Epithelial cell of proximal tubule (primary cell): ENCODE measurements around the gene GGT7. TPM values are rescaled to one million over a fixed set of nuclear protein-coding genes. Genes with fewer than 3 reads are reported as not detected.

Experiments used
- DNase-seq: peaks from one replicate; pipeline ENCODE4 v3.0.0-alpha.2; 2011; ENCODE audit warnings: low read depth
- H3K4me3 ChIP-seq: 2 replicates; pipeline ENCODE4 v1.5.1; 2011; ENCODE audit warnings: low read depth, mild to moderate bottlenecking, low read length
- CTCF ChIP-seq: conservative IDR thresholded peaks from 2 replicates; pipeline ENCODE4 v1.5.1; 2012; ENCODE audit warnings: low read depth, mild to moderate bottlenecking, low read length
- total RNA-seq: library from RNA; depleted of rRNA; stranded (reverse); fragments of >200 nt; gene quantifications from 2 replicates; pipeline ENCODE4 v1.2.3, GENCODE V29; 2015

GGT7 gene
- total RNA-seq, 1 donor from 2014 or later: 9.2 TPM

GRCh38 chr20:34891166-34892062 lies 18.8 kb upstream of the GGT7 start:
- TF ChIP-seq CTCF: no peak
- DNase-seq: no peak

DNA sequence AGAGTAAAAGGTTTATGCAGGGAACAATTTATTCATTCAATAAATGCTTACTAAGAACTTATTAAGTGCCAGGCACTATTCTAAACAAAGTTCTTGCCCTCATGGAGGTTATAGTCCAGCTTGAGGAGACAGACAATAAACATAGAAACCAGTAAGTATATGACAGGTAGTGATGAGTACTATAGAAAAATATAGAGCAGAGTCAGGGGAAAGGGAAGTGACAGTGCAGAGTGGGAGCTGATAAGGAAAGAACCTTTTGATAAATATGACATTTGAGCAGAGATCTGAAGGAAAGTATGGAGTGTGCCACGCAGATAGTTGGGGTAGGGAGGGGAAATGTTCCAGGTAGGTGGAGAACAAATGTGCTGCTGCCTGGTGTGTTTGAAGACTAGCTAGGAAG lies 15.8 kb upstream of the GGT7 start:
- no peak for DNase-seq
- no peak overlapping the region for H3K4me3 ChIP-seq
- no peak for TF ChIP-seq CTCF

More at GRCh38 chr20:34891166-34892062, 18.8 kb upstream of the GGT7 start:
- no peak overlapping the region for H3K4me3 ChIP-seq

DNA sequence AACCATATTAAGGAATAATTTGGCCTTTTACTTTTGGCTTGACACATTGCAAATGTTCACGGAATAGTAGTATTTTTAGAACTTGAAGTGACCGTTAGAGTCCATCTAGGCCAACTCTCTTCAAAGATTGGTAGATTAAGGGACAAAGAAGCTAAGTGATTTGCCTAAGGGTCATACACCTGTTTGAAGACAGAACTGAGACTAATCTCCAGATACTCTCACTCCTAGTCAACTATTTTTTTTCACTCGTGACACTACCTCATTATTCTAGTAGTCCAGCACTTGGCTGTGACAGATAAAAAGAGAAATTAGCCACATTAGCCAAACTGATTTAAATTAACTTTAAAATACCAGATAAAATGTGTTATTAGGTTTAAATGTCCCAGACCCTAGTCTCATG lies 14.4 kb upstream of the GGT7 start:
- DNase-seq: no peak
- H3K4me3 ChIP-seq: no peak overlapping the region
- TF ChIP-seq CTCF: no peak

GRCh38 chr20:34886122-34886521 lies 13.5 kb upstream of the GGT7 start:
- H3K4me3 ChIP-seq: no peak overlapping the region
- no peak for DNase-seq
- TF ChIP-seq CTCF: no peak

DNA sequence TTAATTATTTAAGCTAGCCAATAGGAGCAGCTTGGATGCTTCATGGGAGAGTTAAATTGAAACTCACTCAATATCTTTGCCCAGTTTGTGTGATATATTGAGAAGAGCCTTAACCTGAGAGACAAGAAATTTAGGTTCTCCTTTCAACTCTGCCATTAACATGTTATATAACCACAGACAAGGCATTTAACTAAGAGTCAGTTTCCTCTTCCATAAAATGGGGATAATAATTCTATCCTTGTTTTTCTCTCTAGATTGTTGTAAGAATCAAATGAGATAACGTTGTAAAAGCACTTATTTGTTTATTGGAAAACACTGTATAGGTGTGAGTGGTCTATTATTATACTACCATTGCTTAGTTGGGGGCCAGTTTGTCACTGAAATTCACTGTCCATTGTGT lies 11.6 kb upstream of the GGT7 start:
- no peak for TF ChIP-seq CTCF
- no peak for DNase-seq
- no peak overlapping the region for H3K4me3 ChIP-seq

DNA sequence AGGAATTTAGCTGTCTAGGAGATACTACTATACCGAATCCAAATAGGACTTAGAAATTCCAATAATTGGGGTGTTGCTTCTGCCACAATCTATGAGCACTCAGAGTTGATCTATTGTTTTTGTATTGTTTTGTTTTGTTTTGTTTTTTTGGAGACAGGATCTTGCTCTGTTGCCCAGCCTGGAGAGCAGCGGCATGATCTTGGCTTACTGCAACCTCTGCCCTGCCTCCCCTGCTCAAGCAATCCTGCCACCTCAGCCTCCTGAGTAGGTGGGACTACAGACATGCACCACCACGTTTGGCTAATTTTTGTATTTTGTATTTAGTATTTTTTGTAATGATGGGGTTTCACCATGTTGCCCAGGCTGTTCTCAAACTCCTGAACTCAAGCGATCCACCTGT lies 11.2 kb upstream of the GGT7 start:
- no peak for DNase-seq
- TF ChIP-seq CTCF: no peak

More for the DNA sequence above, 11.2 kb upstream of the GGT7 start:
- H3K4me3 ChIP-seq: no peak overlapping the region
